A673 (cell line): Measurements from ENCODE around the gene ELOVL6. TPM values are rescaled to one million over a fixed set of nuclear protein-coding genes. Genes with fewer than 3 reads are reported as not detected.

Source experiments
- BruUV-seq: library from RNA; stranded (reverse); fragments of 400-500 nt; replicated peaks from 2 replicates; lab custom pipeline; 2021; lab: Mats Ljungman, UMichigan
- CTCF ChIA-PET: fragments of 300-600 bp; sonication (Branson Sonifier 250); formaldehyde crosslinking; loops from one replicate; lab custom pipeline; 2022; ENCODE audit warnings: antibody characterized with exemption; lab: Charles Lee
- POLR2A ChIA-PET: fragments of 300-600 bp; sonication (Branson Sonifier 250); formaldehyde crosslinking; loops from one replicate; lab custom pipeline; 2022; ENCODE audit warnings: antibody characterized with exemption; ENCODE audit not compliant: low non-redundant PET; lab: Charles Lee
- DNase-seq: peaks from one replicate; pipeline ENCODE4 v3.0.0-alpha.2; 2015; ENCODE audit warnings: low spot score
- H3K27ac ChIP-seq: fragments of 200-600 bp; sonication (generic); 2 replicates; pipeline ENCODE4 v1.5.1; 2016; ENCODE audit warnings: mixed run types, low read depth, mild to moderate bottlenecking, mixed read lengths, antibody characterized with exemption, low read length; ENCODE audit not compliant: poor library complexity, severe bottlenecking
- H3K27me3 ChIP-seq: fragments of 200-600 bp; sonication (generic); replicated peaks from 2 replicates; pipeline ENCODE4 v1.6.1; 2017; ENCODE audit warnings: mixed run types, low read depth, mild to moderate bottlenecking, mixed read lengths, antibody characterized with exemption, low read length; ENCODE audit not compliant: insufficient read depth, poor library complexity
- H3K36me3 ChIP-seq: fragments of 200-600 bp; sonication (generic); 2 replicates; pipeline ENCODE4 v1.6.1; 2016; ENCODE audit warnings: mixed run types, mild to moderate bottlenecking, mixed read lengths, antibody characterized with exemption, low read length; ENCODE audit not compliant: insufficient read depth, poor library complexity, severe bottlenecking
- H3K4me1 ChIP-seq: fragments of 200-600 bp; sonication (generic); 2 replicates; pipeline ENCODE4 v1.6.1; 2017; ENCODE audit warnings: mixed run types, mild to moderate bottlenecking, mixed read lengths, antibody characterized with exemption, low read length; ENCODE audit not compliant: insufficient read depth, poor library complexity, severe bottlenecking
- H3K4me3 ChIP-seq: fragments of 200-600 bp; sonication (generic); 2 replicates; pipeline ENCODE4 v1.5.1; 2016; ENCODE audit warnings: low read depth, mixed run types, mild to moderate bottlenecking, mixed read lengths, low read length; ENCODE audit not compliant: poor library complexity, severe bottlenecking
- H3K9me3 ChIP-seq: fragments of 200-600 bp; sonication (generic); 2 replicates; pipeline ENCODE4 v1.6.1; 2016; ENCODE audit warnings: mixed run types, low read depth, mild to moderate bottlenecking, mixed read lengths, antibody characterized with exemption, low read length; ENCODE audit not compliant: poor library complexity, severe bottlenecking
- CTCF ChIP-seq: fragments of 300-800, 200-600 bp; sonication (generic); conservative IDR thresholded peaks from 2 replicates; pipeline ENCODE4 v1.5.1; 2017; ENCODE audit warnings: low read depth, mild to moderate bottlenecking, antibody characterized with exemption, low read length, moderate library complexity, mixed read lengths
- EZH2 ChIP-seq: fragments of 200-600 bp; sonication (generic); IDR thresholded peaks from 2 replicates; pipeline ENCODE4 v1.6.1; 2017; ENCODE audit warnings: borderline replicate concordance, low read depth, mild to moderate bottlenecking, mixed read lengths, antibody characterized with exemption, low read length; ENCODE audit not compliant: poor library complexity, severe bottlenecking
- intact Hi-C: fragments of 100-400 bp; cut with micrococcal nuclease; formaldehyde crosslinking; loops from one replicate; pipeline ENCODE4 v1.10.0; 2022; ENCODE audit not compliant: unreplicated experiment
- total RNA-seq: library from RNA; stranded (reverse); gene quantifications from 2 replicates; pipeline ENCODE4 v1.2.3, GENCODE V29; 2021

ELOVL6 gene
- total RNA-seq, 1 experiment from 2014 or later = 50.0 TPM

DNA sequence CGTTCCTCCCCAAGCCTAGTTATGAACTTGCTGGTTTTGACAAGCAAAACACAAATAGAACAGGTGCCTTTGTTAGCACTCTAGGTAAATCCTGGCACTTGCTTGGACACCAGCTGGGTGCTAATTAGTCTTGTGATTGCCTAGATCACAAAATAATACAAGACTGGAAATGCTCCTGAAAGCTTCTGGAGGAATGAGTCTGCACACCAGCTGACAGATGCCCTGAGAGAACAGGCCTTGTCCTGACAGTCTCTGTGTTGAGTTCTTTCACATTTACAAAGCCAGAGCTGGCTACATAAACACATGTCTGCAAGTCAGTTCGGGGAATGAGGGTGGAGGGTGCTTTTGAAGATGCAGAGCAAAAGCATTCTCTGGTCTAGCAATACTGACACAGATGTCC is 93.8 kb downstream of the ELOVL6 start:
- Histone ChIP-seq H3K4me1 (peaks cover 27% of the 10 kb centered on the region), H3K9me3 (no peaks in the 10 kb centered on the region), H3K4me3 (no peak overlapping the region), H3K36me3 (peaks cover 8% of the 10 kb centered on the region), H3K27me3 (no peaks in the 10 kb centered on the region), H3K27ac (no peak overlapping the region)
- no peak for DNase-seq
- intact Hi-C loops = no loop called here
- no TSS peak for BruUV-seq
- ChIA-PET CTCF (no interaction called here), POLR2A (no interaction called here)
- TF ChIP-seq EZH2 = no peak
- no peak for TF ChIP-seq CTCF

DNA sequence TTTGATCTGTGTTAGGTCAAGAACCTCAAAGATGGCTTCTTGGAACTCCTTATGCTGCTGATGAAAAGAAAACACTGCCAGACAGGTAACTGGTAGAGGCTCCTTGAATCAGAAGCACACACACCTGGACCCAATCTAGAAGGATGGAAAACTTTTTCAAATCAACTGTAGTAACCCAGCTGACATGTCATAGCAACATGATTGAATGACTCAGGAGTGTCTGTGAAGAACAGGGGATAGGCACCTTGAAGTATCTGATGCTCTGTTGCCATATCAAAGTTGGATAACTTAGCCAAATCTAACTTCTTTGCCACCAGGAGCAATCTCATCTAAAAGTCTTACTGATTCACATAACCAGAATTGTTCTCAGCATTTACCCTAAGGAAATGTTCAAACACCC is 98.8 kb downstream of the ELOVL6 start:
- BruUV-seq = no TSS peak
- POLR2A ChIA-PET = no interaction called here

GRCh38 chr4:110096405-110096804 is 102.0 kb downstream of the ELOVL6 start:
- peaks cover 20% of the 10 kb centered on the region for H3K4me1 ChIP-seq
- TF ChIP-seq EZH2 = no peak
- no peak for TF ChIP-seq CTCF
- BruUV-seq = no TSS peak
- ChIA-PET CTCF (no interaction called here), POLR2A (no interaction called here)
- no peak overlapping the region for H3K27ac ChIP-seq
- H3K9me3 ChIP-seq = no peaks in the 10 kb centered on the region
- DNase-seq = no peak
- H3K4me3 ChIP-seq = no peak overlapping the region
- no peaks in the 10 kb centered on the region for H3K27me3 ChIP-seq
- intact Hi-C loops = no loop called here
- no peaks in the 10 kb centered on the region for H3K36me3 ChIP-seq

More for the DNA sequence above, 98.8 kb downstream of the ELOVL6 start:
- intact Hi-C loops = no loop called here
- Histone ChIP-seq H3K36me3 (peaks cover under 1% of the 10 kb centered on the region), H3K9me3 (no peaks in the 10 kb centered on the region), H3K4me3 (no peak overlapping the region), H3K27ac (no peak overlapping the region), H3K27me3 (no peaks in the 10 kb centered on the region), H3K4me1 (peaks cover 6% of the 10 kb centered on the region)
- CTCF ChIA-PET = no interaction called here
- TF ChIP-seq CTCF (no peak), EZH2 (no peak)
- DNase-seq = no peak
